ENCODE data around the gene INTS7.

DNA sequence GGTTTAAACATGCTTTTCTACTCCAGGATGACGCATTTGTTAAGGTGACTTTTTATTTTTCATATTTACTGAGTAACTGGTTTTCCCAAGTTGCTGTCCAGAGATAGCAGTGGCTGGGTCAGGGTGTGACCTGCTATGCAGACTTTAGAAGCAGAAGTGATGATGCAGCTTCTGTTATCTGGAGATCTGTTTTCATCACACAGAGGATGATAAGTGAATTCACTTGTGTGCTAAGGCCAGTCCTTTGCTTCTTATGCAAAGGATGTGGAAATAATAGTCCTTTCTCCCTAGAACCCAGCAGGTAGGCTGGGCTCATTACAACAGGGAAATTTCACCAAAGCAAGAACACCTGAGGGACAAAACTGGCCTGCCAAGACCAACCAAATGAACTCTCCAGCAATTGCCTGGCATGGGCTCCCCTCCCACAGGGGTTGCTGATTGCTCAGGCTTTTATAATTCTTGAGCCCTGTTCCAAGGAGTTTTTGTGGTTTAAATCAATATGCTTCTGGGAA, 107.0 kb downstream of the INTS7 start:
- no peak for TF ChIP-seq RARB (CRISPR knock-in tag; IDR thresholded peaks at IDR 0.05)
- no peak for TF ChIP-seq ESRRG (CRISPR knock-in tag; IDR thresholded peaks at IDR 0.05)
- TF ChIP-seq ARNTL (CRISPR knock-in tag; IDR thresholded peaks at IDR 0.05; ENCODE audit: borderline replicate concordance, low read depth): no peak
- no peak for TF ChIP-seq ZNF8 (CRISPR knock-in tag; IDR thresholded peaks at IDR 0.05)
- TF ChIP-seq, protein P1, sequence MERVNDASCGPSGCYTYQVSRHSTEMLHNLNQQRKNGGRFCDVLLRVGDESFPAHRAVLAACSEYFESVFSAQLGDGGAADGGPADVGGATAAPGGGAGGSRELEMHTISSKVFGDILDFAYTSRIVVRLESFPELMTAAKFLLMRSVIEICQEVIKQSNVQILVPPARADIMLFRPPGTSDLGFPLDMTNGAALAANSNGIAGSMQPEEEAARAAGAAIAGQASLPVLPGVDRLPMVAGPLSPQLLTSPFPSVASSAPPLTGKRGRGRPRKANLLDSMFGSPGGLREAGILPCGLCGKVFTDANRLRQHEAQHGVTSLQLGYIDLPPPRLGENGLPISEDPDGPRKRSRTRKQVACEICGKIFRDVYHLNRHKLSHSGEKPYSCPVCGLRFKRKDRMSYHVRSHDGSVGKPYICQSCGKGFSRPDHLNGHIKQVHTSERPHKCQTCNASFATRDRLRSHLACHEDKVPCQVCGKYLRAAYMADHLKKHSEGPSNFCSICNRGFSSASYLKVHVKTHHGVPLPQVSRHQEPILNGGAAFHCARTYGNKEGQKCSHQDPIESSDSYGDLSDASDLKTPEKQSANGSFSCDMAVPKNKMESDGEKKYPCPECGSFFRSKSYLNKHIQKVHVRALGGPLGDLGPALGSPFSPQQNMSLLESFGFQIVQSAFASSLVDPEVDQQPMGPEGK (CRISPR knock-in tag; IDR thresholded peaks at IDR 0.05; ENCODE audit: borderline replicate concordance): no peak
- TF ChIP-seq ZC3H10 (CRISPR knock-in tag; IDR thresholded peaks at IDR 0.05): no peak
- TF ChIP-seq ZFP3 (CRISPR knock-in tag; IDR thresholded peaks at IDR 0.05): no peak
- no peak for TF ChIP-seq CSDC2 (CRISPR knock-in tag; IDR thresholded peaks at IDR 0.05)
- TF ChIP-seq, protein P2, sequence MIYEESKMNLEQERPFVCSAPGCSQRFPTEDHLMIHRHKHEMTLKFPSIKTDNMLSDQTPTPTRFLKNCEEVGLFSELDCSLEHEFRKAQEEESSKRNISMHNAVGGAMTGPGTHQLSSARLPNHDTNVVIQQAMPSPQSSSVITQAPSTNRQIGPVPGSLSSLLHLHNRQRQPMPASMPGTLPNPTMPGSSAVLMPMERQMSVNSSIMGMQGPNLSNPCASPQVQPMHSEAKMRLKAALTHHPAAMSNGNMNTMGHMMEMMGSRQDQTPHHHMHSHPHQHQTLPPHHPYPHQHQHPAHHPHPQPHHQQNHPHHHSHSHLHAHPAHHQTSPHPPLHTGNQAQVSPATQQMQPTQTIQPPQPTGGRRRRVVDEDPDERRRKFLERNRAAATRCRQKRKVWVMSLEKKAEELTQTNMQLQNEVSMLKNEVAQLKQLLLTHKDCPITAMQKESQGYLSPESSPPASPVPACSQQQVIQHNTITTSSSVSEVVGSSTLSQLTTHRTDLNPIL (CRISPR knock-in tag; IDR thresholded peaks at IDR 0.05; ENCODE audit: low read depth): no peak
- no peak for TF ChIP-seq ISL1 (CRISPR knock-in tag; IDR thresholded peaks at IDR 0.05)
- TF ChIP-seq TSHZ2 (CRISPR knock-in tag; IDR thresholded peaks at IDR 0.05): no peak

Data from SK-N-SH treated with all-trans-retinoic acid at 6 μM for 48 hours (cell line).